MCF 10A (cell line): ENCODE results near the gene ARHGEF39. TPM values are rescaled to one million over a fixed set of nuclear protein-coding genes. Genes with fewer than 3 reads are reported as not detected.

ENCODE experiments used
- BruUV-seq: library from RNA; stranded (reverse); fragments of 400-500 nt; replicated peaks from 2 replicates; lab custom pipeline; 2021; lab: Mats Ljungman, UMichigan
- CTCF ChIA-PET: fragments of 300-600 bp; sonication (Branson Sonifier 250); formaldehyde crosslinking; extraction: SDS; loops from one replicate; lab custom pipeline; 2021; ENCODE audit warnings: antibody characterized with exemption, inconsistent platforms; lab: Yijun Ruan, JAX
- POLR2A ChIA-PET: fragments of 300-600, 350-650 bp; sonication (Branson Sonifier 250); formaldehyde crosslinking; extraction: SDS; loops from one replicate; lab custom pipeline; 2020; ENCODE audit warnings: antibody characterized with exemption, inconsistent platforms; lab: Yijun Ruan, JAX
- DNase-seq: peaks from one replicate; pipeline ENCODE4 v3.0.0-alpha.2; 2018; ENCODE audit not compliant: unreplicated experiment
- H3K27ac Mint-ChIP-seq: one replicate; pipeline ENCODE4 v1.8.0; 2022; ENCODE audit warnings: mild to moderate bottlenecking, low read depth, mixed read lengths; ENCODE audit not compliant: unreplicated experiment
- H3K27me3 Mint-ChIP-seq: one replicate; pipeline ENCODE4 v1.8.0; 2022; ENCODE audit warnings: mixed read lengths; ENCODE audit not compliant: insufficient read depth, unreplicated experiment
- H3K36me3 Mint-ChIP-seq: one replicate; pipeline ENCODE4 v1.8.0; 2022; ENCODE audit warnings: mild to moderate bottlenecking, moderate library complexity, mixed read lengths; ENCODE audit not compliant: insufficient read depth, unreplicated experiment
- H3K4me1 Mint-ChIP-seq: one replicate; pipeline ENCODE4 v1.8.0; 2022; ENCODE audit warnings: mixed read lengths; ENCODE audit not compliant: insufficient read depth, unreplicated experiment
- H3K4me3 Mint-ChIP-seq: one replicate; pipeline ENCODE4 v1.8.0; 2022; ENCODE audit warnings: mild to moderate bottlenecking, moderate library complexity, mixed read lengths; ENCODE audit not compliant: unreplicated experiment
- H3K9me3 Mint-ChIP-seq: one replicate; pipeline ENCODE4 v1.8.0; 2022; ENCODE audit warnings: mixed read lengths; ENCODE audit not compliant: unreplicated experiment
- intact Hi-C: fragments of 100-400 bp; cut with micrococcal nuclease; formaldehyde crosslinking; loops from 2 replicates; pipeline ENCODE4 v1.14.1; 2022
- total RNA-seq: library from RNA; stranded (reverse); gene quantifications from 2 replicates; pipeline ENCODE4 v1.2.3, GENCODE V29; 2022
- TF ChIP-seq, protein P1 (sequence below): fragments of 200-600 bp; IDR thresholded peaks from one replicate; pipeline ENCODE4 v1.8.0; 2022; ENCODE audit warnings: antibody characterized with exemption, mild to moderate bottlenecking; ENCODE audit not compliant: unreplicated experiment

ARHGEF39 gene
- total RNA-seq, 1 experiment from 2014 or later = 5.1 TPM

DNA sequence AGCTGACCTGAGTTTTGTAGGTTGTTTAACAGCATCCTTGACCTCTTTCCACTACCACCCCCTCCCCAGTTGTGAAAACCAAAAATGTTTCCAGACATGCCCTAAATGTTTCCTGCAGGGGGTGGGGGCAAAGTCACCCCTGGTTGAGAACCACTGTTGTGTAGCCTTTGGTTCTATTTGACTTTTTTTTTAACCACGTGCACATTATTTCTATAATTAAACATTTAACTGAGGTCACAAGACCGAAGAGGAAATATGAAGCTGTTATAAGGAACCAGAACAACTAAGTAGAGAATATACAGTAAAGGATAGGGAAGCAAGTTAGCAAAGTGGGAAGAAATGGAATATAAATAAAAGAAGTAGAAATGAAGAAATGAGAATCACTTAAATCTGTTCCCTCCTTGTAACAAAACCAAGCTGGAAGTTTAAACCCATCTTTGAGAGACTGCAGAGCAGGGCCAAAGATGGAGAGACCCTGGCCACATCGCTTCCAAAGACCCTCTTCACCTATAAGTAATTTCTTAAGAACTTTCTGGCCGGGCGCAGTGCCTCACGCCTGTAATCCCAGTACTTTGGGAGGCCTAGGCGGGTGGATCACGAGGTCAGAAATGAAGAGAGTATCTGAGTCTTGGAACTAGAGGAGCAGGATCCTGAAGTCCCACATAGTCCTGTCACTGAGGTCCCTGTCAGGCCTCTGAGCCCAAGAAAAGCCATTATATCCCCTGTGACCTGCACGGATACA, 28.7 kb downstream of the ARHGEF39 start:
- Mint-ChIP-seq H3K27me3 (no peaks in the 10 kb centered on the region), H3K9me3 (no peaks in the 10 kb centered on the region), H3K4me3 (no peak overlapping the region), H3K27ac (no peak overlapping the region), H3K4me1 (no peaks in the 10 kb centered on the region), H3K36me3 (peaks cover 4% of the 10 kb centered on the region)
- intact Hi-C loops = no loop called here
- no peak for DNase-seq
- ChIA-PET POLR2A (interaction anchor here (1.0 kb wide), 1 partner anchor 8 kb away, joined by 3 read pairs; no protein-coding TSS in a partner anchor), CTCF (interaction anchor here (0.5 to 1.7 kb wide), 3 partner anchors 8 to 612 kb away, joined by 3 to 7 read pairs (median 4); no protein-coding TSS in a partner anchor)
- no TSS peak for BruUV-seq
- TF ChIP-seq, protein P1, sequence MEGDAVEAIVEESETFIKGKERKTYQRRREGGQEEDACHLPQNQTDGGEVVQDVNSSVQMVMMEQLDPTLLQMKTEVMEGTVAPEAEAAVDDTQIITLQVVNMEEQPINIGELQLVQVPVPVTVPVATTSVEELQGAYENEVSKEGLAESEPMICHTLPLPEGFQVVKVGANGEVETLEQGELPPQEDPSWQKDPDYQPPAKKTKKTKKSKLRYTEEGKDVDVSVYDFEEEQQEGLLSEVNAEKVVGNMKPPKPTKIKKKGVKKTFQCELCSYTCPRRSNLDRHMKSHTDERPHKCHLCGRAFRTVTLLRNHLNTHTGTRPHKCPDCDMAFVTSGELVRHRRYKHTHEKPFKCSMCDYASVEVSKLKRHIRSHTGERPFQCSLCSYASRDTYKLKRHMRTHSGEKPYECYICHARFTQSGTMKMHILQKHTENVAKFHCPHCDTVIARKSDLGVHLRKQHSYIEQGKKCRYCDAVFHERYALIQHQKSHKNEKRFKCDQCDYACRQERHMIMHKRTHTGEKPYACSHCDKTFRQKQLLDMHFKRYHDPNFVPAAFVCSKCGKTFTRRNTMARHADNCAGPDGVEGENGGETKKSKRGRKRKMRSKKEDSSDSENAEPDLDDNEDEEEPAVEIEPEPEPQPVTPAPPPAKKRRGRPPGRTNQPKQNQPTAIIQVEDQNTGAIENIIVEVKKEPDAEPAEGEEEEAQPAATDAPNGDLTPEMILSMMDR = no peak

DNA sequence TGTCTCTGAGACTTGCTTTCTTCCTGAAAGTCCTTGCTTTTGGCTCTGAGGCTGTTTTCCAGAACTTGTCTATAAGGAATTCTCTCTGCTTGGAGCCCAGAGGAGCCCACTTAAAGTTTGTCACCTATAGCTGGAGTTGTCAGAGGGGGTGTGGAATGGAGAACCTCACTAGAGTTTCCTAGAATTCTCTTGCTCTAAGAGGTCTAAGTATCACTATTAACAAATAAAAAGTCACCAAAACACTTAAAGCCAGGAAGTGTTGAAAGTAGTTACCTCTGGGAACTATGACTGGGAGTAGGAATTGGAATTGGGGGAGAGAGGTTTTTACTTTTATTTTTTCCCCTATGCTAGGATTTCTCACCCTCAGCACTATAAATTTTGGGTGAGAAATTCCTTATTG, 29.3 kb downstream of the ARHGEF39 start:
- no peak overlapping the region for H3K27ac Mint-ChIP-seq
- ChIA-PET CTCF (interaction anchor here (0.5 to 1.7 kb wide), 4 partner anchors 9 to 612 kb away, joined by 3 to 7 read pairs (median 4); no protein-coding TSS in a partner anchor), POLR2A (interaction anchor here (0.7 to 1.0 kb wide), 2 partner anchors 9 to 22 kb away, joined by 3 read pairs; no protein-coding TSS in a partner anchor)
- no peaks in the 10 kb centered on the region for H3K36me3 Mint-ChIP-seq
- H3K9me3 Mint-ChIP-seq = no peaks in the 10 kb centered on the region
- TF ChIP-seq, protein P1 = no peak
- intact Hi-C loops = no loop called here
- no peak for DNase-seq
- H3K4me3 Mint-ChIP-seq = no peak overlapping the region
- H3K4me1 Mint-ChIP-seq = no peaks in the 10 kb centered on the region
- no TSS peak for BruUV-seq
- H3K27me3 Mint-ChIP-seq = no peaks in the 10 kb centered on the region

DNA sequence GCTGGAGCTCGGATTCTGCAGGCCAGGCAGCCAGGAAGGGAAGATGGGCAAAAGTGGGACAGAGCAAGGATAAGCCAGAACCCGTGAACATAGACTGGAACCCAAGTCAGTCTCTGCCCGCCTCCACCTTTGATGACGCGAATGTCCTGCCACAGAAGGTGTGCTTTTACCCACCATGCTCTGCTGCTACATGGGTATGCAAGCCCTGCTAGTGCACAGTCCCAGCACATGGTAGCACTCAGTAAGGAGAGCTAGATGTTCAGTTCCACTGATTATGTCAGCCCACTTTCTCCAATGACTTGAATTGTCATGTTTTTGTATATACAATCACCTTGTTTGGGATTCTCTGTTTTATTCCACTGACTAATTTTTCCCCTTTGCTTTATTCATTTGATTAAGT, 35.4 kb downstream of the ARHGEF39 start:
- H3K36me3 Mint-ChIP-seq = no peaks in the 10 kb centered on the region
- TF ChIP-seq, protein P1 = no peak

DNA sequence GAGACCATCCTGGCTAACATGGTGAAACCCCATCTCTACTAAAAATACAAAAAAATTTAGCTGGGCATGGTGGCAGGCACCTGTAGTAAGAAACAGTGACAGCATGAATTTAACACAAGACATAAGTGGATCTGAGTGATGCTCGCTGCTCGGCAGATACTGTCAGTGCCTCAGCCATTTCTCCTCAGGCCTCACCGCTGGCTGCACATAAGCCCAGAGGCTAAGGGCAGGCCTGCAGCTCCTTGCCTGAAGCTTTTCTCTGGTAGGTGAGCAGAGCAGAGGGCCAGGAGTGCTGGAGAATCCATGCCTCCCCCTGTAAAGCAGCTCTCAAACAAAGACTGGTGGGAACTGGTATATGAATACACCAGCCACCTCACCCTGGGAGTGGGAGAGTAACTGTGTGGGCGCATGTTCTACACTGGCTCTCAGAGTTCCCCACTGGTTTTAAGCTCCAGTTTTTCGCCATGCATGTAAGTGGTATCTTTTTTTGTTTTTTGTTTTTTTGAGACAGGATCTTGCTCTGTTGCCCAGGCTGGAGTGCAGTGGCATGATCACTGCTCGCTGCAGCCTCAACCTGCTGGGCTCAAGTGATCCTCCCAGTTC, 36.5 kb downstream of the ARHGEF39 start:
- DNase-seq = no peak
- TF ChIP-seq, protein P1 = no peak
- H3K9me3 Mint-ChIP-seq = no peaks in the 10 kb centered on the region
- no peaks in the 10 kb centered on the region for H3K27me3 Mint-ChIP-seq
- POLR2A ChIA-PET = interaction anchor here (0.6 to 1.2 kb wide), 3 partner anchors 13 to 1673 kb away, joined by 3 to 4 read pairs (median 3); no protein-coding TSS in a partner anchor
- H3K27ac Mint-ChIP-seq = no peak overlapping the region
- no peaks in the 10 kb centered on the region for H3K4me1 Mint-ChIP-seq
- intact Hi-C loops = no loop called here
- CTCF ChIA-PET = interaction anchor here (0.6 to 0.9 kb wide), 3 partner anchors 13 to 197 kb away, joined by 3 to 4 read pairs (median 3); no protein-coding TSS in a partner anchor
- no peaks in the 10 kb centered on the region for H3K36me3 Mint-ChIP-seq
- no TSS peak for BruUV-seq
- H3K4me3 Mint-ChIP-seq = no peak overlapping the region

More for the DNA sequence above, 35.4 kb downstream of the ARHGEF39 start:
- intact Hi-C loops = no loop called here
- POLR2A ChIA-PET = interaction anchor here (1.2 kb wide), 1 partner anchor 14 kb away, joined by 4 read pairs; no protein-coding TSS in a partner anchor
- CTCF ChIA-PET = interaction anchor here (0.5 to 0.9 kb wide), 3 partner anchors 196 to 1230 kb away, joined by 3 to 4 read pairs (median 3); no protein-coding TSS in a partner anchor
- no peak for DNase-seq
- H3K4me1 Mint-ChIP-seq = no peaks in the 10 kb centered on the region
- BruUV-seq = no TSS peak
- no peaks in the 10 kb centered on the region for H3K27me3 Mint-ChIP-seq
- H3K27ac Mint-ChIP-seq = no peak overlapping the region
- H3K9me3 Mint-ChIP-seq = no peaks in the 10 kb centered on the region
- H3K4me3 Mint-ChIP-seq = no peak overlapping the region
